Measurements from ENCODE around the gene ZBTB47. TPM values are rescaled to one million over a fixed set of nuclear protein-coding genes. Genes with fewer than 3 reads are reported as not detected.

The ZBTB47 gene
- total RNA-seq, 2 experiments from 2014 or later = 0.18 to 0.34 TPM

DNA sequence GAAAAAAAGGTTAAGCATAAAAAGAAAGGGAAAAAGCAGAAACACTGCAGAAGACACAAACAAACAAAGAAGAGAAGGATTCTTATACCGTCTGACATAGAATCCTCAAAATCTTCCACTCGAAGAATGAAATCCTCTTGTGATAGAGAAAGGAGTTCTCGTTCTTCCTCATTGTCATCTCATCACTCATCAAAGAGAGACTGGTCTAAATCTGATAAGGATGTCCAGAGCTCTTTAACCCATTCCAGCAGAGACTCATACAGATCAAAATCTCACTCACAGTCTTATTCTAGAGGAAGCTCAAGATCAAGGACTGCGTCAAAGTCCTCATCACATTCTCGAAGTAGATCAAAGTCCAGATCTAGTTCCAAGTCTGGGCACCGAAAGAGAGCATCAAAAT is 16.5 kb upstream of the ZBTB47 start:
- Mint-ChIP-seq H3K4me1 (ENCODE audit: low read depth) (peaks cover 7% of the 10 kb centered on the region), H3K9me3 (ENCODE audit: insufficient read depth) (no peaks in the 10 kb centered on the region), H3K4me3 (no peak overlapping the region), H3K36me3 (ENCODE audit: low read depth) (peaks cover 31% of the 10 kb centered on the region), H3K27ac (no peak overlapping the region), H3K27me3 (ENCODE audit: low read depth) (no peaks in the 10 kb centered on the region)
- CTCF ChIA-PET = interaction anchor here (0.8 to 2.7 kb wide), 12 partner anchors 13 to 136 kb away, joined by 3 to 21 read pairs (median 4); partner anchors contain the start of genes NKTR and SEC22C
- POLR2A ChIA-PET = interaction anchor here (1.5 kb wide), 1 partner anchor 36 kb away, joined by 5 read pairs; the partner anchor contains the start of gene NKTR
- ATAC-seq = no peak
- DNase-seq = no peak

DNA sequence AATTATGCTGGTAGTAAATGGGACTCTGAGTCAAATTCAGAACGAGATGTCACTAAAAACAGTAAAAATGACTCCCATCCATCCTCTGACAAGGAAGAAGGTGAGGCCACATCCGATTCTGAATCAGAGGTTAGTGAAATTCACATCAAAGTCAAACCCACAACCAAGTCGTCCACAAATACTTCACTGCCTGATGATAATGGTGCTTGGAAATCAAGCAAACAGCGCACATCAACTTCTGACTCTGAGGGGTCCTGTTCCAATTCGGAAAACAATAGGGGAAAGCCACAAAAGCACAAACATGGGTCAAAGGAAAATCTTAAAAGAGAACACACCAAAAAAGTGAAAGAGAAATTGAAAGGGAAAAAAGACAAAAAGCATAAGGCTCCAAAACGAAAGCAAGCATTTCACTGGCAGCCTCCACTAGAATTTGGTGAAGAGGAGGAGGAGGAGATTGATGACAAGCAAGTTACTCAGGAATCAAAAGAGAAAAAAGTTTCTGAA is 15.1 kb upstream of the ZBTB47 start:
- POLR2A ChIA-PET = interaction anchor here (1.5 kb wide), 1 partner anchor 38 kb away, joined by 5 read pairs; the partner anchor contains the start of gene NKTR
- no peaks in the 10 kb centered on the region for H3K9me3 Mint-ChIP-seq (ENCODE audit: insufficient read depth)
- peak; percentile 82 for ATAC-seq
- peaks cover 36% of the 10 kb centered on the region for H3K36me3 Mint-ChIP-seq (ENCODE audit: low read depth)
- no peak overlapping the region for H3K27ac Mint-ChIP-seq
- CTCF ChIA-PET = interaction anchor here (2.5 kb wide), 2 partner anchors 28 to 56 kb away, joined by 9 to 21 read pairs; partner anchors contain the start of gene SEC22C
- H3K27me3 Mint-ChIP-seq (ENCODE audit: low read depth) = no peaks in the 10 kb centered on the region
- peaks cover 7% of the 10 kb centered on the region for H3K4me1 Mint-ChIP-seq (ENCODE audit: low read depth)
- DNase-seq = peak; percentile 62
- H3K4me3 Mint-ChIP-seq = no peak overlapping the region

DNA sequence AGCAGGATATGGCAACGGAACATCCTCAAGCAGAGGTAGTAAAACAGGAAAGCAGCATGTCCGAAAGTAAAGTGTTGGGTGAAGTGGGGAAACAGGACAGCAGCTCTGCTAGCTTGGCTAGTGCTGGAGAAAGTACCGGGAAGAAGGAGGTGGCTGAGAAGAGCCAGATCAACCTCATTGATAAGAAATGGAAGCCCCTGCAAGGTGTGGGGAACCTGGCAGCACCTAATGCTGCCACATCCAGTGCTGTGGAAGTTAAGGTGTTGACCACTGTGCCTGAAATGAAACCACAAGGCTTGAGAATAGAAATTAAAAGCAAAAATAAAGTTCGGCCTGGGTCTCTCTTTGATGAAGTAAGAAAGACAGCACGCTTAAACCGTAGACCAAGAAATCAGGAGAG is 14.3 kb upstream of the ZBTB47 start:
- Mint-ChIP-seq H3K4me1 (ENCODE audit: low read depth) (peaks cover 7% of the 10 kb centered on the region), H3K9me3 (ENCODE audit: insufficient read depth) (no peaks in the 10 kb centered on the region), H3K36me3 (ENCODE audit: low read depth) (peaks cover 34% of the 10 kb centered on the region), H3K27ac (no peak overlapping the region), H3K4me3 (no peak overlapping the region), H3K27me3 (ENCODE audit: low read depth) (no peaks in the 10 kb centered on the region)
- no peak for DNase-seq
- no peak for ATAC-seq
- ChIA-PET CTCF (no interaction called here), POLR2A (interaction anchor here (0.7 kb wide), 1 partner anchor 49 kb away, joined by 3 read pairs; no protein-coding TSS in a partner anchor)

DNA sequence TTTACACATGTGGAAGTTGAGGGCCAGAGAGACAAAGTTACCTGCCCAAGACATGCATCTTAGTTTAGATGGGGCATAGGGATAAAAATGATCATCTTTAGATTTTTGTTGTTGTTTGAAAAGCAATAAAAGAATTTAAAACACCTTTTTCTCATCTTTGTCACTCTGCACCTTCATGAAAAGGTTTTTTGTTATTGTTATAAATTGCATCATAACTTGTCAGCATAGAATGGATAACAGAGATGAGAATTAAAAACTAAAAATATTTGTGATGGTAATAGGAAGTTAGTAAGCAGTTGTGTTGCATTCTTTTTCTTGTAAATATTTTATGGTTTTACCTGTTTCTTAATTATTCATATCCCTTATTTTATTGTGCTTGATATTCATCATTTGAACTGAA is 13.4 kb upstream of the ZBTB47 start:
- no peak overlapping the region for H3K27ac Mint-ChIP-seq
- no peak overlapping the region for H3K4me3 Mint-ChIP-seq
- DNase-seq (no peak), ATAC-seq (no peak)
- H3K27me3 Mint-ChIP-seq (ENCODE audit: low read depth) = no peaks in the 10 kb centered on the region
- peaks cover 39% of the 10 kb centered on the region for H3K36me3 Mint-ChIP-seq (ENCODE audit: low read depth)
- POLR2A ChIA-PET = no interaction called here
- H3K9me3 Mint-ChIP-seq (ENCODE audit: insufficient read depth) = no peaks in the 10 kb centered on the region
- CTCF ChIA-PET = no interaction called here
- H3K4me1 Mint-ChIP-seq (ENCODE audit: low read depth) = peaks cover 6% of the 10 kb centered on the region

DNA sequence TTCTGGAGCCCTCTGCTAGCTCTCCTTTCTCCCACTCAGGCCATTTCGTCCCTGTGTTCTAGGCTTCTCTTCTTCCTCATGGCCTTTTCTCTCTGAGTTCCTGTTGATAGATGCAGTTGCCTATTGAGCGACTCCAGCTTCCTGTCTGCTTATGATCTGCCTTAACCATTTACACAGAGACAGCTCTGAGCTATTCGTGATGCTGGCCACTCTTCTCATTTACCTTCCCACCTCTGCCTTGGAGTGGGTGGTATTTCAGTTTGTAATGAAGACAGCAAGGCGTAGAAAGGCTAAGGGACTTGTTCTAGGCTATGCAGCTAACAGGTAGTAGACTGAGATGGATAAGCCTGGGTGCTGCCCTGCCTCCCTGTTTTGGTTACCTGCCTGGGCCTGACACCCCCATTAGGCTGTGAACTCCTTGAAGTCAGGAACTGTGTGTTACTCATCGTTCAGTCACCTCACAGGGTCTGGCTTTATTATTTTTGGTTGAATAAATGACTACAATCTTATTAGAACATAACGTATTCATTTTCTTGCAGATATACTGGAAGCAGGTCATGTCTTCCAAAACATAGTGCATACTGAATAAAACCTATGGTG is 12.6 kb upstream of the ZBTB47 start:
- ATAC-seq = no peak
- DNase-seq = peak; percentile 19
- H3K27me3 Mint-ChIP-seq (ENCODE audit: low read depth) = no peaks in the 10 kb centered on the region
- ChIA-PET CTCF (no interaction called here), POLR2A (interaction anchor here (0.9 to 1.9 kb wide), 2 partner anchors 11 to 51 kb away, joined by 3 to 7 read pairs; partner anchors contain the start of gene SS18L2)
- no peaks in the 10 kb centered on the region for H3K9me3 Mint-ChIP-seq (ENCODE audit: insufficient read depth)
- H3K4me3 Mint-ChIP-seq = no peak overlapping the region
- H3K36me3 Mint-ChIP-seq (ENCODE audit: low read depth) = peaks cover 40% of the 10 kb centered on the region
- H3K27ac Mint-ChIP-seq = peak overlapping the region; percentile 45
- H3K4me1 Mint-ChIP-seq (ENCODE audit: low read depth) = peaks cover 6% of the 10 kb centered on the region

DNA sequence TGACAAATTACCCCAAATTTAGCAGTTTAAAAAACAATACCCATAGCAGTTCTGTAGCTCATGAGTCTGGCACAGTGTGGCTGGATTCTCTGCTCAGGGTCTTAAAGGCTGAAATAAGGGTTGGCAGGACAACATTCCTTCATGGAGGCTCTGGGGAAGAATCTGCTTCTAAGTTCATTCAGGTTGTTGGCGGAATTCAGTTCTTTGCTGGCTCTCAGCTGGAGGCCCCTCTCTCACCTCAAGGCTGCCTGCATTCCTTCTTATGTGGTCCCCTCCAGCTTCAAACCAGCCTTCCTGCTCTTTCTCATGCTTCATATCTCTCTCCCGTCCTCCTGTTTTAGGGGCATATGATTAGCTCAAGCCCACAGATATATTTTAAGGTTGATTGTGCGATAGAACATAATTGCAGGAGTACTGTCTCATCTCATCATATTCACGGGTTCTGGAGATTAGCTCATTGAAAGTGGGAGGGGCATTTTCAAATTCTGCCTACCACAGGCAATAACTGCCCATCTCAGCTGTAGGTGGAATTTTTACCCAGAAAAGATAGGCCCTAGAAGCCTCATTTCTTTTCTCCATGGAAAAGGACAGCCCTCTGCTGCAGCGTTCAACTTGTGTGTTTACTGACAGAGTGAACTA is 5.6 kb upstream of the ZBTB47 start:
- H3K27me3 Mint-ChIP-seq (ENCODE audit: low read depth) = no peaks in the 10 kb centered on the region
- ChIA-PET POLR2A (no interaction called here), CTCF (interaction anchor here (1.4 to 1.5 kb wide), 3 partner anchors 12 to 96 kb away, joined by 3 to 4 read pairs (median 3); no protein-coding TSS in a partner anchor)
- no peaks in the 10 kb centered on the region for H3K9me3 Mint-ChIP-seq (ENCODE audit: insufficient read depth)
- H3K4me1 Mint-ChIP-seq (ENCODE audit: low read depth) = peaks cover 17% of the 10 kb centered on the region
- peak; percentile 11 for DNase-seq
- no peak for ATAC-seq
- H3K4me3 Mint-ChIP-seq = no peak overlapping the region
- peaks cover 38% of the 10 kb centered on the region for H3K36me3 Mint-ChIP-seq (ENCODE audit: low read depth)
- H3K27ac Mint-ChIP-seq = no peak overlapping the region

DNA sequence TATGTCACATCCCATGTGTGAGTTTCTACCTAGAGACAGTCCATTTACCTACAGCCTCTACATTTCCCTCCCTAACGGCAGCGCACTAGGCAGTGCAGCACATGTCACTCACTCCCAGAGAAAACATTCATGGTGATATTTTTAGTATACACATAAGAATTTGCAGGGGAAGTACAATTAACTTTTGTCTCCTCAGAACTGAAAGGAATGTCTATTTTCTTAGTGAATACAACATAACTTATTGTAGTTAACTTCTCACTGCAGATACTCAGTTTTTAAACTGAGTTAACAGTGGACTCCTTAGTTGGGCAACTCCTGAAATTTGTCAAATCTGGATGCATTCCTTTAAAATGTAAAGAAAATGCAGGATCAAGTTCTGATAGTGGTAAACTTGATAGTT is 4.5 kb upstream of the ZBTB47 start:
- ATAC-seq (no peak), DNase-seq (no peak)
- ChIA-PET CTCF (interaction anchor here (1.4 to 1.5 kb wide), 2 partner anchors 12 to 13 kb away, joined by 3 read pairs; no protein-coding TSS in a partner anchor), POLR2A (no interaction called here)
- Mint-ChIP-seq H3K27ac (no peak overlapping the region), H3K4me1 (ENCODE audit: low read depth) (peaks cover 28% of the 10 kb centered on the region), H3K36me3 (ENCODE audit: low read depth) (peaks cover 28% of the 10 kb centered on the region), H3K4me3 (no peak overlapping the region), H3K9me3 (ENCODE audit: insufficient read depth) (no peaks in the 10 kb centered on the region), H3K27me3 (ENCODE audit: low read depth) (peaks cover 2% of the 10 kb centered on the region)

DNA sequence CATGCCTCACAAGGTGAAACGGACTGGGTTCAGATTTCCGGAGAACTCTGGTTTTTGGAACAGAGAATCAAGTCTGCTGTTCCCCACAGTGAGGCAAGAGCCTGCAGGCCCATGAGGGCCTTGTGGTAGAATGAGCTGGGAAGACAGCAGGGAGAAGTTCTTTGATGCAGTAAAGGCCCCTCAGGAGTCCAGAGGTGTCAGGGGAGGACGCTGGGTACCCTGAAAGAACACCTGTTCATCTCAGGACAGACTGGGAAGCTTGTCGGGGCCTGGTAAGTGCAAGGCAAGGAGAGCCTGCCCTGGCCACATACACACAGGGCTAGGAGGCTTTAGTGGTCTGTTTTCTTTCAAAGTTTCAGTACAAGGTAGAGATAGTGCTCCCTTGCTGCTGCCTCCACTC is 3.7 kb upstream of the ZBTB47 start:
- POLR2A ChIA-PET = no interaction called here
- H3K9me3 Mint-ChIP-seq (ENCODE audit: insufficient read depth) = no peaks in the 10 kb centered on the region
- H3K36me3 Mint-ChIP-seq (ENCODE audit: low read depth) = peaks cover 23% of the 10 kb centered on the region

DNA sequence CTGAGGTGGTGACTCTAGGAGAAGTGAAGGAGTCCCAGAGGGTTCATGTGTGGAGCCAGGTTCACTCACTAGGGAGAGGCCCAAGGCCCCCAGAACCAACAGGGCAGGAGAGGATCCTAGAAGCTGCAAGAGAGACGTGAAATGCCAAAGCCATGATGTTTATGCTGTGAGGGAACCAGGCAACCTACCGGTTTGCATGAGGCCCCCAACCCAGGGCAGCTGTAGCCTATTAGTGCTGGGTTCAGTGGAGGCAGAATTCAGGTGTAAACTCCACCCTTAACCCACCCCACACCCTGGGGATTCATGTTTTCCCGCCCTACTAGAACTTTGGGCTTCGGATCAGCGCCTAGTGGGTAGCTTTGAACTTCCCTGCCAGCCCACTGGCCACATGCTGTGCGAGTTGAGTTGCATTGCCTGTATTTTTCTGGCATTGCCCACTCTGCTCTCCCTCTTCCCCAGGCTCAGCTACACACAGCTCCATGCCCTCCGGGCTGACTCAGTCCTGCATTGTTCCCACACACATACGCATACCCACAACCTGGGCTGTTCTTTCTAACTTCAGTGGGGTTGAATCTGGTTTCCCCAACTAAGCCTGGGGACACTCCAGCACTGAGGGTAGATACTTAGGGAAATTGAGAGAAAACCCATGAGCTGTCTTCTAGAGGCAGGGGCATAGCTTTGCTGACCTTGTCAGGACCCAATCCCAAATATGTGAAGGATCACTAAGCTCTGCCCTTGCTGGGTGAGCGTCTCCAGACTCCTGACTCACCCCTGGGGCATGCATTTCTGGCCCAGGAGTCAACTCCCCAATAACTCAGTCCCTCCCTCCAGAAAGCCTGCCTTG is 2.0 kb upstream of the ZBTB47 start:
- POLR2A ChIA-PET = interaction anchor here (0.6 to 2.4 kb wide), 2 partner anchors 10 to 46 kb away, joined by 4 to 7 read pairs; no protein-coding TSS in a partner anchor
- peaks cover 28% of the 10 kb centered on the region for H3K4me1 Mint-ChIP-seq (ENCODE audit: low read depth)
- CTCF ChIA-PET = interaction anchor here (0.9 to 2.5 kb wide), 5 partner anchors 15 to 188 kb away, joined by 4 to 11 read pairs (median 4); partner anchors contain the start of gene SEC22C
- DNase-seq (peak; percentile 18), ATAC-seq (no peak)
- H3K4me3 Mint-ChIP-seq = no peak overlapping the region
- peaks cover 2% of the 10 kb centered on the region for H3K27me3 Mint-ChIP-seq (ENCODE audit: low read depth)
- H3K27ac Mint-ChIP-seq = peak overlapping the region; percentile 51
- H3K9me3 Mint-ChIP-seq (ENCODE audit: insufficient read depth) = no peaks in the 10 kb centered on the region
- peaks cover 14% of the 10 kb centered on the region for H3K36me3 Mint-ChIP-seq (ENCODE audit: low read depth)

More for the DNA sequence above, 3.7 kb upstream of the ZBTB47 start:
- DNase-seq (peak; percentile 15), ATAC-seq (no peak)
- no peak overlapping the region for H3K4me3 Mint-ChIP-seq
- H3K4me1 Mint-ChIP-seq (ENCODE audit: low read depth) = peaks cover 28% of the 10 kb centered on the region
- H3K27me3 Mint-ChIP-seq (ENCODE audit: low read depth) = peaks cover 2% of the 10 kb centered on the region
- H3K27ac Mint-ChIP-seq = peak overlapping the region; percentile 36
- CTCF ChIA-PET = interaction anchor here (0.7 kb wide), 1 partner anchor 126 kb away, joined by 3 read pairs; no protein-coding TSS in a partner anchor

DNA sequence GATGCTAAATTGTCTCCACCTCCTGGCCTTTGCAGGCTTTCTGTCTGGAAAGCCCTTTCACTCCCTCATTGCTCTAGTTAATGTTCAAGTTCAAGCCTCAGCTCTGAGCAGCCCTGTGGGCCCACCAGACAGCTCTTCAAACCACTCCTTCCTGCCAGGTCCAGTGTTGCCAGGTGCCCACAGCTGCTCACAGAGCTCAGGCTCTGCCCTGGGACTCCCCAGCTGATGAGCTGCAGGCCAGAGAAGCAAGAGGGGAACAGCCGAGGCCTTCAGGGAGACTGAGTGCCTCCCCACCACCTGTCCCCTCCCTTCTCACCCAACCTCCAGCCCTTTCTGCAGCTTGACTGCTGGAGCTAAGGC is 1.3 kb upstream of the ZBTB47 start:
- peaks cover 23% of the 10 kb centered on the region for H3K4me1 Mint-ChIP-seq (ENCODE audit: low read depth)

More for the DNA sequence above, 1.3 kb upstream of the ZBTB47 start:
- CTCF ChIA-PET = interaction anchor here (0.9 to 2.5 kb wide), 5 partner anchors 15 to 187 kb away, joined by 4 to 11 read pairs (median 4); partner anchors contain the start of gene SEC22C
- Mint-ChIP-seq H3K9me3 (ENCODE audit: insufficient read depth) (no peaks in the 10 kb centered on the region), H3K27me3 (ENCODE audit: low read depth) (peaks cover 2% of the 10 kb centered on the region), H3K27ac (peak overlapping the region; percentile 18), H3K4me3 (no peak overlapping the region), H3K36me3 (ENCODE audit: low read depth) (peaks cover 9% of the 10 kb centered on the region)
- DNase-seq (no peak), ATAC-seq (peak; percentile 4)
- POLR2A ChIA-PET = interaction anchor here (0.6 to 2.4 kb wide), 2 partner anchors 10 to 46 kb away, joined by 4 to 7 read pairs; no protein-coding TSS in a partner anchor
